MM.1S (cell line): ENCODE data around the gene CAMK2A.

Experiments used
- DNase-seq: peaks from one replicate; pipeline ENCODE4 v3.0.0-alpha.2; 2015
- H2AFZ ChIP-seq: fragments of 300-600 bp; sonication (generic); 2 replicates; pipeline ENCODE4 v1.6.0; 2016; ENCODE audit warnings: antibody characterized with exemption, low read length
- H3F3A ChIP-seq: fragments of 300-600 bp; sonication (generic); 2 replicates; pipeline ENCODE4 v1.6.1; 2016; ENCODE audit warnings: mild to moderate bottlenecking, antibody characterized with exemption, low read length, moderate library complexity, mixed read lengths; ENCODE audit not compliant: insufficient read depth
- H3K27ac ChIP-seq: fragments of 300-600 bp; sonication (generic); 2 replicates; pipeline ENCODE4 v1.5.1; 2016; ENCODE audit warnings: mild to moderate bottlenecking, low read length
- H3K27me3 ChIP-seq: fragments of 300-600 bp; sonication (generic); replicated peaks from 2 replicates; pipeline ENCODE4 v1.6.0; 2016; ENCODE audit warnings: low read length; ENCODE audit not compliant: insufficient read depth
- H3K36me3 ChIP-seq: fragments of 300-600 bp; sonication (generic); replicated peaks from 2 replicates; pipeline ENCODE4 v1.6.1; 2016; ENCODE audit warnings: mild to moderate bottlenecking, low read length, mixed read lengths; ENCODE audit not compliant: insufficient read depth
- H3K4me1 ChIP-seq: fragments of 300-600 bp; sonication (generic); 2 replicates; pipeline ENCODE4 v1.6.1; 2016; ENCODE audit warnings: low read length, mixed read lengths
- H3K4me2 ChIP-seq: fragments of 300-600 bp; sonication (generic); 2 replicates; pipeline ENCODE4 v1.6.0; 2016; ENCODE audit warnings: low read depth, low read length
- H3K4me3 ChIP-seq: fragments of 300-600 bp; sonication (generic); 2 replicates; pipeline ENCODE4 v1.5.1; 2016; ENCODE audit warnings: low read length, mixed read lengths
- H3K79me2 ChIP-seq: fragments of 300-600 bp; sonication (generic); 2 replicates; pipeline ENCODE4 v1.6.1; 2016; ENCODE audit warnings: mixed run types, low read length, mixed read lengths
- H3K9ac ChIP-seq: fragments of 300-600 bp; sonication (generic); 2 replicates; pipeline ENCODE4 v1.6.1; 2016; ENCODE audit warnings: low read length, mixed read lengths
- H3K9me2 ChIP-seq: fragments of 300-600 bp; sonication (generic); replicated peaks from 2 replicates; pipeline ENCODE4 v1.6.1; 2016; ENCODE audit warnings: mild to moderate bottlenecking, low read length, mixed read lengths; ENCODE audit not compliant: insufficient read depth
- H3K9me3 ChIP-seq: fragments of 300-600 bp; sonication (generic); replicated peaks from 2 replicates; pipeline ENCODE4 v1.6.1; 2016; ENCODE audit warnings: mild to moderate bottlenecking, low read length, mixed read lengths; ENCODE audit not compliant: insufficient read depth
- H4K20me1 ChIP-seq: fragments of 300-600 bp; sonication (generic); 2 replicates; pipeline ENCODE4 v1.6.1; 2016; ENCODE audit warnings: mild to moderate bottlenecking, low read length, moderate library complexity, mixed read lengths; ENCODE audit not compliant: insufficient read depth
- EZH2 ChIP-seq: fragments of 300-600 bp; sonication (generic); optimal IDR thresholded peaks from 2 replicates; pipeline ENCODE3; 2017; ENCODE audit warnings: low read depth, mild to moderate bottlenecking, antibody characterized with exemption, low read length, mixed read lengths
- EZH2phosphoT487 ChIP-seq: fragments of 300-600 bp; sonication (generic); IDR thresholded peaks from 2 replicates; pipeline ENCODE4 v1.6.1; 2018; ENCODE audit warnings: antibody characterized with exemption, low read length
- TF ChIP-seq, protein P1 (sequence below): fragments of 300-600 bp; sonication (generic); IDR thresholded peaks from 2 replicates; pipeline ENCODE4 v1.5.1; 2016; ENCODE audit warnings: antibody characterized with exemption, low read length, mixed read lengths

The CAMK2A gene

DNA sequence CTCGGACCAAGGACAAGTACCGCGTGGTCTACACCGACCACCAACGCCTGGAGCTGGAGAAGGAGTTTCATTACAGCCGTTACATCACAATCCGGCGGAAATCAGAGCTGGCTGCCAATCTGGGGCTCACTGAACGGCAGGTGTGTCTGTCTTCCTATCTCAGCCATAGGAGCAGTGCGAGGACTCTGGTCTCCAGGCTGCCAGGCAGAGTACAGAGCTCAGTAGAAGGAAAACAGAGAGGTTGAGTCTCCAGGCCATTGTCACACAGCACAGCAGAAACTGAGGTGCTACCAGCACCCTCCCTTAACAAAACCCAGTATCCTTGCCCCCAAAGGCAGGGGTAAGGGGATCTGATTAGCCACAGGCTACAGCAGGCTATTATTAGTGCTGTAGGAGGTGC, 106.8 kb downstream of the CAMK2A start:
- no peaks in the 10 kb centered on the region for H3K27me3 ChIP-seq

DNA sequence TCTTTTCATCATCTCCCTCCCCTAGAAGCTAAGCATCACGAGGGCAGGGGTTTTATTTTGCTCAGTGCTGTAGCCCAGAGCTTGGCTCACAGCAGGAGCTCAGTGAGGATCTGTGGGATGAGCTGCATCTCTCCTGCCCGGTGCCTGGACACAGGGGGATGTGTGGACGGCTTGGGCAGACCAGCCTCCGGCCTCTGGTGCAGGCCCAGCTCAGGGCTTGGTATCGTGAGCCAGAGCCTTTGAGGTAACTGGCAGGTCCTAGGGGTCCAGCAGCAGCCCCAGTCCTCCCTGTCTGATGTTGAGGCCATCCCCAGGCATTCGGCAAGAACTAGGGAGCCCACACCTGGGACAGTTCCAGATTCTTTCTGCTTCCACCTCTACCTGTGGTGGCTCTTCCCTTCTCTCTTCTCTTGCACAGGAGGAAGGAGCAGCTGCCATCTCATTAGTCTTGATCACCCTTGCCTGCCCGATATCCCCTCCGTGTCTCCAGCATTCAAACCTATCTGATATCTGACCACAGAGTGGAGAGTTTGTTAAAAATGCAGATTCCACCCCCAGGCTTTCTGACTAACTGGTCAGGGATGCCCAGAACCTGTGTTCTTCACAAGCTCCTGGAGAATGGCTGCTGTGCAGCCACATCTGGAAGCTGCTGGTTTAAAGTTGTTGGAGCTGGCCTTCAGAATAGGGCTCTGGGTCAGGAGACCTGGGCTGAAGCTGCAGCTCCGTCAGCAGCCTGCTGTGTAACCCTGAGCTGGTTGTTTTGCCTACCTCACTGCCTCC, 107.6 kb downstream of the CAMK2A start:
- no peaks in the 10 kb centered on the region for H4K20me1 ChIP-seq
- no peaks in the 10 kb centered on the region for H3K4me1 ChIP-seq
- no peak overlapping the region for H3K4me2 ChIP-seq
- H3K27me3 ChIP-seq = no peaks in the 10 kb centered on the region
- TF ChIP-seq EZH2 (no peak), EZH2phosphoT487 (no peak)
- TF ChIP-seq, protein P1, sequence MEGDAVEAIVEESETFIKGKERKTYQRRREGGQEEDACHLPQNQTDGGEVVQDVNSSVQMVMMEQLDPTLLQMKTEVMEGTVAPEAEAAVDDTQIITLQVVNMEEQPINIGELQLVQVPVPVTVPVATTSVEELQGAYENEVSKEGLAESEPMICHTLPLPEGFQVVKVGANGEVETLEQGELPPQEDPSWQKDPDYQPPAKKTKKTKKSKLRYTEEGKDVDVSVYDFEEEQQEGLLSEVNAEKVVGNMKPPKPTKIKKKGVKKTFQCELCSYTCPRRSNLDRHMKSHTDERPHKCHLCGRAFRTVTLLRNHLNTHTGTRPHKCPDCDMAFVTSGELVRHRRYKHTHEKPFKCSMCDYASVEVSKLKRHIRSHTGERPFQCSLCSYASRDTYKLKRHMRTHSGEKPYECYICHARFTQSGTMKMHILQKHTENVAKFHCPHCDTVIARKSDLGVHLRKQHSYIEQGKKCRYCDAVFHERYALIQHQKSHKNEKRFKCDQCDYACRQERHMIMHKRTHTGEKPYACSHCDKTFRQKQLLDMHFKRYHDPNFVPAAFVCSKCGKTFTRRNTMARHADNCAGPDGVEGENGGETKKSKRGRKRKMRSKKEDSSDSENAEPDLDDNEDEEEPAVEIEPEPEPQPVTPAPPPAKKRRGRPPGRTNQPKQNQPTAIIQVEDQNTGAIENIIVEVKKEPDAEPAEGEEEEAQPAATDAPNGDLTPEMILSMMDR = no peak
- H3K27ac ChIP-seq = no peak overlapping the region
- no peaks in the 10 kb centered on the region for H3K9me2 ChIP-seq
- no peak overlapping the region for H3K9ac ChIP-seq
- DNase-seq = no peak
- H2AFZ ChIP-seq = no peak overlapping the region
- no peaks in the 10 kb centered on the region for H3K79me2 ChIP-seq
- no peaks in the 10 kb centered on the region for H3K9me3 ChIP-seq
- H3K4me3 ChIP-seq = no peak overlapping the region
- no peaks in the 10 kb centered on the region for H3K36me3 ChIP-seq
- H3F3A ChIP-seq = no peaks in the 10 kb centered on the region

More for the DNA sequence above, 106.8 kb downstream of the CAMK2A start:
- Histone ChIP-seq H4K20me1 (no peaks in the 10 kb centered on the region), H3K9ac (no peak overlapping the region), H3K4me1 (no peaks in the 10 kb centered on the region), H3K9me3 (no peaks in the 10 kb centered on the region), H3K36me3 (no peaks in the 10 kb centered on the region), H3K9me2 (no peaks in the 10 kb centered on the region), H3F3A (no peaks in the 10 kb centered on the region), H2AFZ (no peak overlapping the region), H3K79me2 (no peaks in the 10 kb centered on the region), H3K4me2 (no peak overlapping the region), H3K4me3 (no peak overlapping the region), H3K27ac (no peak overlapping the region)
- TF ChIP-seq EZH2 (no peak), EZH2phosphoT487 (no peak)
- TF ChIP-seq, protein P1 = no peak
- no peak for DNase-seq

DNA sequence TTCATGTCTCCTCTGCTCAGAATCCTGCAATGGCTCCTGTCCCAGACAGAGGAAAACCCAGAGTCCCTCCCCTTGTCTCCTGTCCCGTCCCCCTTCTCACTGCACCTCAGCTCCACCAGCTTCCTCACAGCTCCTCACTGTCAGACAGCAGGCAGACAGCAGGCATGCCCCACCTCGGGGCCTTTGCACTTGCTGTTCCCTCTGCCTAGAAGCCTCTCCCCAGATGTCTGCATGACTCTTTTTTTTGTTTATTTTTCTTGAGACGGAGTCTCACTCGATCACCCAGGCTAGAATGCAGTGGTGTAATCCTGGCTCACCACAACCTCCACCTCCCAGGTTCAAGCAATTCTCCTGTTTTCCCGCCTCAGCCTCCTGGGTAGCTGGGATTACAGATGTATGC, 108.5 kb downstream of the CAMK2A start:
- Histone ChIP-seq H3K4me1 (no peaks in the 10 kb centered on the region), H3K79me2 (no peaks in the 10 kb centered on the region)
- no peak for DNase-seq

More for the DNA sequence above, 108.5 kb downstream of the CAMK2A start:
- TF ChIP-seq EZH2 (no peak), EZH2phosphoT487 (no peak)
- TF ChIP-seq, protein P1 = no peak
- no peaks in the 10 kb centered on the region for H4K20me1 ChIP-seq
- H3K9me2 ChIP-seq = no peaks in the 10 kb centered on the region
- H3K4me3 ChIP-seq = no peak overlapping the region
- H3K27ac ChIP-seq = no peak overlapping the region
- H2AFZ ChIP-seq = no peak overlapping the region
- H3K9me3 ChIP-seq = no peaks in the 10 kb centered on the region
- no peaks in the 10 kb centered on the region for H3K36me3 ChIP-seq
- no peak overlapping the region for H3K9ac ChIP-seq
- H3K27me3 ChIP-seq = no peaks in the 10 kb centered on the region
- H3F3A ChIP-seq = no peaks in the 10 kb centered on the region
- no peak overlapping the region for H3K4me2 ChIP-seq
